Raji (cell line): ENCODE results near the gene PTPN3.

Experiments
- POLR2A ChIP-seq: IDR thresholded peaks from 2 replicates; pipeline ENCODE4 v1.6.1; 2011; ENCODE audit warnings: low read depth, low read length, control low read depth; ENCODE audit not compliant: insufficient read depth

Gene PTPN3

DNA sequence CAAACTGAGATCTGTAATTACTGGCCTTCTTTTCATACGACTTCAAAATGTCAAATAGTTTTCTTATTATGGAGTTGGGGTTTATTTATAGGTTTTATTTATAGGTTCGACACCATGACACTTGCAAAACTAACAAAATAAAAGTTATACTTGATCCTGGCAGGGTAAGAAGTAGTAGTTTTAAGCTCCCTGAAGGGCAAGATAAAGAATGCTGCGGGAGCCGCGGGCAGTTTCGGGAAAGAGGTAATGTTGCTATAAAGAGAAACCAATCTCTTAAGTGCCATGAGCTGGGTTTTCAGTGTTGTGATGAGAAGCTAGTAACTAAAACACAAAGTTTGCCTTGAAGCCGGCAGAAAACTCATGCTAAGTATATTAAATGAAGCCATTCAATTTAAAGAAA is 24.8 kb downstream of the PTPN3 start:
- TF ChIP-seq POLR2A, result no peak

DNA sequence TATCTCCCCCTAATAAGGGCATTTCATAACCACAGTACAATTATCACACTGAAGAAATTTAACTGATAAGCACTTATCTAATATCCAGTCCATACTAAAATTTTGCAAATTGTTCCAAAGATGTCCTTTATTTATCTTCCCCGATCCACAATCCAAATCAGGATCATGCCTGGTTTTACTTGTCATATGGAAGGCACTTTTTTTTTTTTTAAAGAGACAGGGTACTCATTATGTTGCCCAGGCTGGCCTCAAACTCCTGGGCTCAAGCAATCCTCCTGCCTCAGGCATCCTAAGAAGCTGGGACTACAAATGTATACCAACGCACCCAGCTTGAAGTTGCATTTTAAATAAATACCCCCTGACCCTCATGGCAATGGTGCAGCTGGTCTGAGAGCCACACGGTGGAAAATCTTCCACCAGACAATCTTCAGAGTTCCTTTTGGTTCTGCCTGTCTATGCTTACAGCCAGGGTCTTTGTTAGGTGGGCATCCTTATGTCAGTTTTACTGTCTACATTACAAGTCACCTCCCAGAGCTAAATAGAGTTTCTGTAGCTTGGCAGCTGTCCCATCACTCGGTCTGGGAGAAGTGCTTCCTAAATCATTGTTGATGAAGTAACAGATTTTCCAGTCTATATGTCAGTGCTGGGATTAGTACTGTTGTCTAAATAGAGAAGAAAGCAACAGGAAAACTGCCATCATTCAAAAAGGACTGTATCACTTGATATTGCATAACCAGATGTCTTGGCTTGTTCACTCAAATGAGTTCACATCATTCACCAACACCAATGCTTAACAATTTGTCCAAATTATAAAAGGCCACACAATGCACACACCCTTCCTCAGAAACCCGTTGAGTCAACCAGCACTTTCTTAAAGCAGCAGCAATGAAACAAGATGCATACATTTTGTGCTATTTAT is 26.4 kb downstream of the PTPN3 start:
- TF ChIP-seq POLR2A, result no peak

DNA sequence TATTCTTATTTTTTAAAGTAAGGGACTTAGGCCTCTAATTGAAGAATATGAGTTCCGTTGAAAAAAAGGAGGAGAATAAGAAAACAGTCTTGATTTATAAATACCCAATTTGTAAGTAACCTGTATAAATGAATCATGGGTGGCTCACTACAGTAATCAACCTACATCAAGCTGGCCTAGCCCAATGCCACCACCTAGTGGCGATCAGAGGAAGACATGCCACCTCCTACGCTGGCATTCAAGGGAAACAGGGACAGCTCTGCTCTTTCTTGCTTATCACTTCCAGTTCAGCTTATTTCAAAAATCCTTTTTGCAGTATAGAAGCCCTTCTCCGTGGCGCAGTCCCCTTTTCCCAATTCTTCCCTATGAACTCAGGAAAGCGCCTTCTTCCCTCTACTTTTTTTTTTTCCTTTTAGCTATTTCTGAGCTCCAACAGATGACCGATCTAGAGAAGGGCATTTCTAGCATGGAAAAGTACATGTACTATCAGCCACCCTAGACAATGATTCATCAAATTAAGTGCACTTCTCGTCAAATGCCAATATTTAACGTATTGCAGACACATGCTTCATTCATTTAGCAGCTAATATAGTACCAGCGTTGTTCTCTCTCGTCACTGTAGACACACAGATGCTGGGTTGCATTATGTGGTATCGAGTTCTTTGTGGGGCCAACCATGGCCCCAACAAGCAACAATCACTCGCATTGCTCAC is 28.3 kb downstream of the PTPN3 start:
- TF ChIP-seq POLR2A, result no peak

DNA sequence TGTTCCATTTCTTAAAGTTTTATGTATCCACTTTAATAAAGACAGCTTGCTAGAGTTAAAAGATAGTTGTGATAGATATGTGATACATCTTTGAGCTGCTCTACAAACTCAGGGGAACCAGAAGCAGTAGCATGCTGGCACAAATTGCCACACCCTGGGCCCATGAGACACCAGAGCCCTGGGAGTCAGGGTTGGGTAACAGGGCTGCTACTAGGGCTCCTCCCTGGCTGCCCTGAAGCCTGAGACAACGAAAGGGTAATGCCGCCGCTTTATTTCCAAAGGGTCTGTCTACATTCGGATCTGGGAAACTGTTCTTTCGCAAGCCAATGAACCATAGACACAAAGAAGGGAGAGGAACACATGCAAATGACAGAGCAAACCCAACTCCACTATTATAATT is 29.2 kb downstream of the PTPN3 start:
- TF ChIP-seq POLR2A, result no peak

DNA sequence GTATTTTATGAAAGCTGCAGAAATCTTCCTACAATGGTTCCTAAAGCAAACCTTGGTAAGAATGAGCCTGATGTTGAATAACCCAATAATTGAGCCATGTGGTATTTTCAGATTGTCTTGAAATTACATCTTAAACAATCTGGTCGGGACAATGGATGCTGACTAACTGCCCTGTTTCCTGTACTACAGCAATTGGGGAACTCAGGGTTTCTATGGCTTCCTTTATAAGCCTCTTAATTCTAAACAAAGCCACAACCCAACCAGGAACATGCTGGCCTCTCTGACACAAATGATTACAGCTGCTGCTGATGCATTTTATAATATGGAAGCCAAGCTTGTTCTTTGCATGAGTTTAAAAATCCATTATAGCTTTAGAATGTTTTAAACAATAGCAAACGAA is 30.2 kb downstream of the PTPN3 start:
- TF ChIP-seq POLR2A, result no peak

GRCh38 chr9:109466623-109467590 is 31.2 kb downstream of the PTPN3 start:
- no peak for TF ChIP-seq POLR2A

GRCh38 chr9:109463924-109464625 is 34.0 kb downstream of the PTPN3 start:
- no peak for TF ChIP-seq POLR2A

DNA sequence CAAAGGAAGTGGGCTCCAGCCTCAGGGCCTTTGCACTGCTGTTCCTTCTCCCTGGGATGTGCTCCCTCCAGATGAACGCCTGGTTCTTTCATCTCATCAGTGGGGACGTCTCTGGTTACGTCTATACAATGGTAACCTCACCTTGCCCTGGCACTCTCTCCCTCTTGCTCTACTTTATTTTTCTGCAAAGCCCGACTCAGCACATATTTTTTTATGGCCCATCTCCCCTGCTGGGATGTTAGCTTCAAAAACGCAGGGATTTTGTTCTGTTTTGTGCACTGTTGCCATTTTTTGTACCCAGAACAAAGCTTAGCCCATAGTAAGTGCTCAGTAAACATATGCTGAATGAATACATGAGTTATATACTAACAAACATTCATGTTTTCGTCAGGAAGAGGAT is 37.5 kb downstream of the PTPN3 start:
- no peak for TF ChIP-seq POLR2A

DNA sequence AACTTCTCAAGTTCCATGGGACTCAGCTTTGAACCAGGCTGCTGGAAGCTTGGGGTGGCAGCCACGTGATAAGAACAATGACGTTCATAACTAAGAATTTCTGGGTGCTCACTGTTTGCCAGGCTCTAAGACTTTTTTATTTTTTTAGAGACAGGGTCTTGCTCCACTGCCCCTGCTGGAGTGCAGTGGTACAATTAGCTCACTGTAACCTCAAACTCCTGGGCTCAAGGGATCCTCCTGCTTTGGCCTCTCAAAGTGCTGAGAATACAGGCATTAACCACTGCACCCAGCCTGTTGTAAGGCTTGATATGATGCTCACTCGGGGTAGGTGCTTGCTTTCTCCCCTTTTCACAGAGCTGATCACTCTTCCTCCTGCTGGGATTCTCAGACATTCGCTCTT is 38.7 kb downstream of the PTPN3 start:
- no peak for TF ChIP-seq POLR2A

DNA sequence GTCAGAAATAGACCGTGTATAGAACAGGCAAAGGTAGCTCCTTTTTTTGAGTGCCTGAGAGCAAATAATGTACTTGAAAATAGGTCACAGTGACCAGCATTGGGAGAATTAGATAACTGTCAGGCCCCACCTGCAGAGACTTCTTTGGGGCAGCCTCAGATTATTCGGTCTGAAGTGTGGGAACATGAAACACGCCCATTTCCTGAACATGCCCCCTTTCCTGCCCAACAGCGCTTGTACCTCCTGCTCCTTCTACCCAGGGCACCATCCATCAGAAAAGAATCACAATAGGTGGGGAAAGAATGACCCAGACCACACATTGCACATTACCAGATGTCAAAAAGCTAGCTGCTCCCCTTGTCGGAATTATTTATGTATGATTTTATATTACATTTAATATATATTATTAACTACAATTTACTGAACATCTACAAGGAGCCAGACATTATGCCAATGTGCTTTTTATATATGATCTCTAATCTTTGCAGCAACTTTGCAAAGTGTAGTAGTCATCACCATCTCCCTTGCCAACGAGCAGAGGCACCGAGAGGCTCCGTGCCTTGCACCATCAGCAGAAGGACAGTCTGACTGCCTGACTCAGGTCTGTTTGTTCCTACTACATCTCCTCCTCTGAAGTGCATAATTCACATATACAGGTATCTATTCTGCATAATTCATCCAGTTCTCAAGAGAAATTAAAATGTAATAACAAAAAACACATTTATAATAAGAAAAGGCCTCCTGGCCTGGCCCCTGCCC is 39.5 kb downstream of the PTPN3 start:
- TF ChIP-seq POLR2A, result no peak

DNA sequence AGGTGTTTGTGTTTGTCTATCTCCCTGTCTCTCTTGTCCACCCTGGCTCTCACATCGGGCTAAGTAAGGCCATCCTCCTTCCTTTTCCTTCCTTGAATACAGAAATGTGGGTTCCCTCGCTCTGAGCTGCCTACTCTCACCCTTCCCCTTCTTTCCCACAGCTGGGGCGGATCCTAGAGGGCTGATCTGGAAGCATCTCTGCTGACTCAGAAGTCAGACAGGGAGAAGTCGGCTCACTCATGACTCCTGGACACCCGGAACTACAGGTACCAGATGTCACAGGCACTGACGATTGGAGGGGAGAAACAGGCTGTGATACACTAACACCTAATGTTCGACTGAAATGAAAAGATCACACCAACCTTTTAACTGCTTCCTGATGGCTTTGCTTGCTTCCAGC is 41.3 kb downstream of the PTPN3 start:
- TF ChIP-seq POLR2A, result no peak

- TF ChIP-seq POLR2A, result no peak
These were observed 42.2 kb downstream of the PTPN3 start for GRCh38 chr9:109455861-109456260.

- TF ChIP-seq POLR2A, result no peak
These were observed 42.7 kb downstream of the PTPN3 start for GRCh38 chr9:109455391-109455790.

- TF ChIP-seq POLR2A, result no peak
These were observed 43.4 kb downstream of the PTPN3 start for GRCh38 chr9:109454601-109455155.

- TF ChIP-seq POLR2A, result no peak
These were observed 44.1 kb downstream of the PTPN3 start for GRCh38 chr9:109454041-109454440.
